HCT116 (cell line): Measurements from ENCODE around the gene ZNF227. TPM values are rescaled to one million over a fixed set of nuclear protein-coding genes. Genes with fewer than 3 reads are reported as not detected.
"Not testable (repeated sequence)": the region's sequence is repeated elsewhere in the genome, so short reads cannot be mapped to it uniquely, and the experiment has no call there.

Experiments
- ATAC-seq: fragments of 200-7000 bp; cut with Tn5 transposase; 2 replicates; pipeline ENCODE4 v1.9.1; 2020; ENCODE audit warnings: mild to moderate bottlenecking, moderate library complexity
- BruUV-seq: library from RNA; stranded (reverse); fragments of 400-500 nt; replicated peaks from 2 replicates; lab custom pipeline; 2021; lab: Mats Ljungman, UMichigan
- CTCF ChIA-PET: fragments of 300-600 bp; sonication (Branson Sonifier 250); formaldehyde crosslinking; loops from one replicate; lab custom pipeline; 2021; ENCODE audit warnings: antibody characterized with exemption; lab: Charles Lee
- POLR2A ChIA-PET: fragments of 300-600, 350-600 bp; sonication (Branson Sonifier 250); formaldehyde crosslinking; loops from one replicate; lab custom pipeline; 2021; ENCODE audit warnings: antibody characterized with exemption; lab: Charles Lee
- RAD21 ChIA-PET, 2 experiments: fragments of 300-600 bp; sonication (Branson Sonifier 250); formaldehyde crosslinking; loops; one replicate each; lab custom pipeline; 2023; ENCODE audit warnings: low total read pairs in 2 of 2; ENCODE audit not compliant: uncharacterized antibody in 2 of 2, unreplicated experiment in 2 of 2, low non-redundant PET in 1 of 2; lab: Charles Lee
- DNase-seq: peaks from one replicate; pipeline ENCODE4 v3.0.0-alpha.2; 2010; ENCODE audit warnings: low read depth, low spot score
- H2AFZ ChIP-seq: fragments of 200-600 bp; shearing (Covaris generic), sonication (generic); 2 replicates; pipeline ENCODE4 v1.6.1; 2017; ENCODE audit warnings: low read depth, mixed run types, mixed read lengths, antibody characterized with exemption, low read length; ENCODE audit not compliant: poor library complexity, severe bottlenecking
- H3K27ac ChIP-seq: 2 replicates; pipeline ENCODE4 v1.5.1; 2012; ENCODE audit warnings: low read depth, low read length
- H3K27me3 ChIP-seq: fragments of 200-600 bp; sonication (generic); 2 replicates; pipeline ENCODE4 v1.6.1; 2016; ENCODE audit warnings: mixed run types, low read length, mixed read lengths; ENCODE audit not compliant: insufficient read depth
- H3K36me3 ChIP-seq, 2 experiments: fragments of 200-500 bp in 1 of 2; fragments of 200-600 bp in 1 of 2; sonication (Bioruptor generic) in 1 of 2; sonication (generic) in 1 of 2; 2 replicates each; pipeline versions ENCODE4 v1.5.1 to v1.6.1; 2014 to 2016; ENCODE audit warnings: low read length in 2 of 2, inconsistent platforms in 1 of 2, mixed read lengths in 1 of 2, mixed run types in 1 of 2; ENCODE audit not compliant: insufficient read depth in 2 of 2, control insufficient read depth in 1 of 2
- H3K4me1 ChIP-seq, 2 experiments: fragments of 200-600 bp in 1 of 2; sonication (generic) in 1 of 2; 2 replicates each; pipeline versions ENCODE4 v1.5.1 to v1.6.1; 2012 to 2017; ENCODE audit warnings: low read length in 2 of 2, inconsistent platforms in 1 of 2, mild to moderate bottlenecking in 1 of 2, mixed read lengths in 1 of 2, mixed run types in 1 of 2, moderate library complexity in 1 of 2; ENCODE audit not compliant: insufficient read depth in 2 of 2, control insufficient read depth in 1 of 2
- H3K4me2 ChIP-seq: fragments of 200-600 bp; sonication (generic); 2 replicates; pipeline ENCODE4 v1.6.1; 2017; ENCODE audit warnings: mixed run types, low read length, mixed read lengths
- H3K4me3 ChIP-seq, 2 experiments: fragments of 200-600 bp in 1 of 2; sonication (generic) in 1 of 2; replicated peaks in 1 of 2; 2 replicates each; pipeline ENCODE4 v1.5.1; 2011 to 2016; ENCODE audit warnings: low read length in 2 of 2, control low read depth in 1 of 2, low read depth in 1 of 2, mild to moderate bottlenecking in 1 of 2, mixed read lengths in 1 of 2, mixed run types in 1 of 2
- H3K79me2 ChIP-seq: fragments of 200-600 bp; sonication (generic); 2 replicates; pipeline ENCODE4 v1.6.1; 2017; ENCODE audit warnings: mild to moderate bottlenecking, mixed run types, low read length, moderate library complexity, mixed read lengths; ENCODE audit not compliant: insufficient read depth
- H3K9ac ChIP-seq: fragments of 200-600 bp; sonication (generic); 2 replicates; pipeline ENCODE4 v1.6.1; 2016; ENCODE audit warnings: low read length, mixed read lengths
- H3K9me2 ChIP-seq: fragments of 200-600 bp; sonication (generic), shearing (Covaris generic); 2 replicates; pipeline ENCODE4 v1.6.1; 2017; ENCODE audit warnings: mixed run types, mild to moderate bottlenecking, moderate library complexity; ENCODE audit not compliant: insufficient read depth
- H3K9me3 ChIP-seq, 2 experiments: fragments of 200-500 bp in 1 of 2; fragments of 200-600 bp in 1 of 2; sonication (Bioruptor generic) in 1 of 2; sonication (generic) in 1 of 2; 2 replicates each; pipeline ENCODE4 v1.6.1; 2014 to 2017; ENCODE audit warnings: low read length in 2 of 2, mixed read lengths in 2 of 2, inconsistent platforms in 1 of 2, low read depth in 1 of 2, mild to moderate bottlenecking in 1 of 2, mixed run types in 1 of 2, moderate library complexity in 1 of 2; ENCODE audit not compliant: control insufficient read depth in 1 of 2, insufficient read depth in 1 of 2
- H4K20me1 ChIP-seq: fragments of 200-600 bp; sonication (generic), shearing (Covaris generic); 2 replicates; pipeline ENCODE4 v1.6.1; 2017; ENCODE audit warnings: mixed run types, mild to moderate bottlenecking, moderate library complexity; ENCODE audit not compliant: insufficient read depth
- ELF1 ChIP-seq: IDR thresholded peaks from 2 replicates; pipeline ENCODE4 v1.6.1; 2012; ENCODE audit warnings: low read depth, borderline replicate concordance
- EZH2 ChIP-seq: fragments of 200-600 bp; sonication (generic); IDR thresholded peaks from 2 replicates; pipeline ENCODE4 v1.6.1; 2017; ENCODE audit warnings: antibody characterized with exemption, mixed run types
- FOSL1 ChIP-seq: IDR thresholded peaks from 2 replicates; pipeline ENCODE4 v1.6.1; 2012; ENCODE audit warnings: low read depth
- JUND ChIP-seq: IDR thresholded peaks from 2 replicates; pipeline ENCODE4 v1.6.1; 2012
- POLR2A ChIP-seq: IDR thresholded peaks from 2 replicates; pipeline ENCODE4 v1.7.0; 2011; ENCODE audit warnings: borderline replicate concordance; ENCODE audit not compliant: insufficient read depth, insufficient read length; ENCODE audit errors: extremely low read depth
- RAD21 ChIP-seq: IDR thresholded peaks from 2 replicates; pipeline ENCODE4 v1.6.1; 2012; ENCODE audit warnings: low read depth, mild to moderate bottlenecking
- TCF7L2 ChIP-seq: IDR thresholded peaks from 2 replicates; pipeline ENCODE4 v1.7.0; 2011; ENCODE audit warnings: borderline replicate concordance, inconsistent platforms; ENCODE audit not compliant: insufficient read depth, insufficient read length; ENCODE audit errors: extremely low read depth
- ZFX ChIP-seq: fragments of 450-650 bp; IDR thresholded peaks from 2 replicates; pipeline ENCODE4 v1.6.1; 2017
- intact Hi-C: fragments of 100-400 bp; cut with micrococcal nuclease; formaldehyde crosslinking; loops from 2 replicates; pipeline ENCODE4 v1.10.0; 2022
- total RNA-seq: library from RNA; stranded (reverse); gene quantifications from one replicate; pipeline ENCODE4 v1.2.1, GENCODE V29; 2021; ENCODE audit not compliant: unreplicated experiment
- TF ChIP-seq, protein P1 (sequence below): IDR thresholded peaks from 2 replicates; pipeline ENCODE4 v1.6.1; 2012

The ZNF227 gene
- total RNA-seq, 1 experiment from 2014 or later = 14.4 TPM

DNA sequence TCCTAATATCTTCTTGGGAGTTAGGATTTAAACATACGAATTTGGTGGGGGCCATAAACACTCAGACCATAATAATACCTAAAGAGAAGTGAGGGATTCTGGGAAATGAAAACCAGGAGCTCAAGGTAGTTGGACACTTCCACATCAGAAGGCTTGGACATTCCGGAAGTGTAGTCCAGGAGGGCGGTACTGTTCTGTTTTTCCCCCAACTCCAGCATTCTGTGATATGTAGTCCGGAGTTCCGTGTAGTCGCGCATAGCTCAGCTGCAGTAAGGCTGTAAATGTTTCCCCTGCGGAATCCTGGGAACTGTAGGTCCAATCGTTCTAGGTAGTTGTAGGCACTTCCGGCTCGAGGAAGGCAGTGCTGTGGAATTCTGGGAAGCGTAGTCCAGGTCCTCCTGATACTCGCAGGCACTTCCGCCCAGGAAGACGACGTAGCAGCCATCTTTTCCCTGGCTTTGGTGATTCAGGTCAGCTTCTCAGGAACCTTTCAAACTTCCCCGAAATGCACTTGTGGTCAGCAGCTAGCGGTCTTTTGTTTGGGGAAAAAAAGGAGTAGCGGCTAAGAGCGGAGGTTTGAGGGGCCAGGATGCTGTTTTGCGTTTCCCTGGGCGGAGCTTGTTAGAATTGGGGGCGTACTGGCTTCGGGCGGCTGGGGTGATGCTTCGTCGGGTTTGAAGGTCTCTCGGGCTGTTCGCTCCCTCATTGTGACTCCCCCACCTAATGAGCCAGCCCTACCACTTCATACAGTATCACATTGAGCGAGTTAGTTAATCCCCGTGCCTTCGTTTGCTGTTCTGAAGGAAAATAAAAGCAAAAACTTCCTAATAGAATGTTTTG, 47.4 kb upstream of the ZNF227 start, which contains the start of gene ZNF226 (continued):
- TF ChIP-seq, protein P1, sequence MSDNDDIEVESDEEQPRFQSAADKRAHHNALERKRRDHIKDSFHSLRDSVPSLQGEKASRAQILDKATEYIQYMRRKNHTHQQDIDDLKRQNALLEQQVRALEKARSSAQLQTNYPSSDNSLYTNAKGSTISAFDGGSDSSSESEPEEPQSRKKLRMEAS = peak; percentile 49; the same call in 1 of the 2 replicates
- peak; percentile 61 for TF ChIP-seq POLR2A
- peak; percentile 97 for TF ChIP-seq ELF1
- no peak for TF ChIP-seq FOSL1
- TF ChIP-seq ZFX = no peak
- no peak for TF ChIP-seq JUND

DNA sequence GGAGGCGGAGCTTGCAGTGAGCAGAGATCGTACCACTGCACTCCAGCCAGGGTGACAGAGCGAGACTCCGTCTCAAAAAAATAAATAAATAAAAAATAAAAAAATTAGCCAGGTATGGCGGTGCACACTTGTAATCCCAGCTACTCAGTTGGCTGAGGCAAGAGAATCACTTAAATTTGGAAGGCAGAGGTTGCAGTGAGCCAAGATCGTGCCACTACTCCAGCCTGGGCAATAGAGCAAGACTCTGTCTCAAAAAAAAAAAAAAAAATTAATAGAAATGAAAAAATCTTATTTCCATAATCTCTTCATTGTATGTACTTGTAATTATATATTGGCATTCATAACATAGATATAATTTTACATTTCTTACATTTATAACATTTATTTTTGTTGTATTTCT, 41.7 kb upstream of the ZNF227 start:
- H3K4me1 ChIP-seq, H3K4me3 ChIP-seq, H3K27ac ChIP-seq, H4K20me1 ChIP-seq, ATAC-seq, DNase-seq, intact Hi-C loops, POLR2A ChIA-PET, H3K27me3 ChIP-seq, H2AFZ ChIP-seq, H3K4me2 ChIP-seq, CTCF ChIA-PET, H3K9ac ChIP-seq, RAD21 ChIA-PET, H3K9me2 ChIP-seq, BruUV-seq, H3K79me2 ChIP-seq: not testable (repeated sequence)
- Histone ChIP-seq H3K36me3 (peaks cover 68% of the 10 kb centered on the region in 2 experiments), H3K9me3 (peaks cover 3 to 11% of the 10 kb centered on the region in 2 experiments; a peak in 3 of 4 replicates)

DNA sequence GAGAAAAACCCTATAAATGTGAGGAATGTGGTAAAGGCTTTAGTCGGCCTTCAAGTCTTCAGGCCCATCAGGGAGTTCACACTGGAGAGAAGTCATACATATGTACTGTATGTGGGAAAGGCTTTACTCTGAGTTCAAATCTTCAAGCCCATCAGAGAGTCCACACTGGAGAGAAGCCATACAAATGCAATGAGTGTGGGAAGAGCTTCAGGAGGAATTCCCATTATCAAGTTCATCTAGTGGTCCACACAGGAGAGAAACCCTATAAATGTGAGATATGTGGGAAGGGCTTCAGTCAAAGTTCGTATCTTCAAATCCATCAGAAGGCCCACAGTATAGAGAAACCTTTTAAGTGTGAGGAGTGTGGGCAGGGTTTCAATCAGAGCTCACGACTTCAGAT, 35.7 kb upstream of the ZNF227 start:
- Histone ChIP-seq H3K79me2 (no peaks in the 10 kb centered on the region), H4K20me1 (no peaks in the 10 kb centered on the region), H3K9me3 (peaks cover 4 to 15% of the 10 kb centered on the region in 2 experiments; a peak in 2 of 4 replicates), H3K9me2 (no peaks in the 10 kb centered on the region), H3K4me3 (no peak overlapping the region), H3K36me3 (peaks cover 45 to 49% of the 10 kb centered on the region in 2 experiments), H3K27ac (no peak overlapping the region), H2AFZ (no peak overlapping the region), H3K9ac (no peak overlapping the region), H3K4me2 (no peak overlapping the region), H3K27me3 (no peaks in the 10 kb centered on the region), H3K4me1 (no peaks in the 10 kb centered on the region)
- no TSS peak for BruUV-seq
- TF ChIP-seq TCF7L2 (no peak), EZH2 (no peak), RAD21 (no peak)
- DNase-seq (no peak), ATAC-seq (no peak)
- intact Hi-C loops = no loop called here
- RAD21 ChIA-PET = no interaction called here
- POLR2A ChIA-PET = no interaction called here
- CTCF ChIA-PET = no interaction called here
